Smooth muscle cell (in vitro differentiated cells): ENCODE measurements around the gene MYH6. TPM values are rescaled to one million over a fixed set of nuclear protein-coding genes. Genes with fewer than 3 reads are reported as not detected.

ENCODE experiments used
- DNase-seq: peaks from one replicate; lab custom pipeline; 2025; ENCODE audit not compliant: unreplicated experiment; lab: John Stamatoyannopoulos, UW
- H2AFZ ChIP-seq: fragments of 200-600 bp; sonication (generic); 2 replicates; pipeline ENCODE4 v1.6.0; 2016; ENCODE audit warnings: antibody characterized with exemption, low read depth, mild to moderate bottlenecking
- H3F3A ChIP-seq: fragments of 200-600 bp; sonication (generic); 2 replicates; pipeline ENCODE4 v1.6.0; 2017; ENCODE audit warnings: antibody characterized with exemption, low read depth
- H3K27ac ChIP-seq: fragments of 200-600 bp; sonication (generic); 2 replicates; pipeline ENCODE4 v1.5.1; 2016; ENCODE audit warnings: low read depth, mild to moderate bottlenecking
- H3K27me3 ChIP-seq: fragments of 200-600 bp; sonication (generic); 2 replicates; pipeline ENCODE4 v1.6.1; 2016; ENCODE audit warnings: low read depth, mild to moderate bottlenecking
- H3K36me3 ChIP-seq: fragments of 200-600 bp; sonication (generic); 2 replicates; pipeline ENCODE4 v1.5.1; 2016; ENCODE audit warnings: low read depth
- H3K4me1 ChIP-seq: fragments of 200-600 bp; sonication (generic); 2 replicates; pipeline ENCODE4 v1.5.1; 2016; ENCODE audit warnings: low read depth
- H3K4me2 ChIP-seq: fragments of 200-600 bp; sonication (generic); 2 replicates; pipeline ENCODE4 v1.6.0; 2016; ENCODE audit warnings: mild to moderate bottlenecking
- H3K4me3 ChIP-seq: fragments of 200-600 bp; sonication (generic); 2 replicates; pipeline ENCODE4 v1.5.1; 2016; ENCODE audit warnings: mild to moderate bottlenecking
- H3K79me2 ChIP-seq: fragments of 200-600 bp; sonication (generic); 2 replicates; pipeline ENCODE4 v1.6.0; 2016; ENCODE audit warnings: low read depth, mild to moderate bottlenecking
- H3K9ac ChIP-seq: fragments of 200-600 bp; sonication (generic); 2 replicates; pipeline ENCODE4 v1.6.0; 2016; ENCODE audit warnings: low read depth
- H3K9me3 ChIP-seq: fragments of 200-600 bp; sonication (generic); replicated peaks from 2 replicates; pipeline ENCODE4 v1.5.1; 2016; ENCODE audit warnings: low read depth
- H4K20me1 ChIP-seq: fragments of 200-600 bp; sonication (generic); 2 replicates; pipeline ENCODE4 v1.6.0; 2016; ENCODE audit warnings: low read depth
- CTCF ChIP-seq: fragments of 200-600 bp; sonication (generic); IDR thresholded peaks from 2 replicates; pipeline ENCODE4 v1.5.1; 2017; ENCODE audit warnings: borderline replicate concordance, mild to moderate bottlenecking, antibody characterized with exemption; ENCODE audit not compliant: insufficient read depth, poor library complexity, severe bottlenecking
- WGBS: methylation state at CpG from one replicate; pipeline ENCODE4 v1.1.7; 2016; ENCODE audit warnings: low lambda C conversion rate; 5-methylcytosine and 5-hydroxymethylcytosine counted together
- polyA plus RNA-seq: library from polyadenylated mRNA; unstranded; fragments of >200 nt; fragmentation: Nextera tagmentation; extraction: Ambion mirVana; gene quantifications from 2 replicates; pipeline ENCODE4 v1.2.1, GENCODE V29; 2016
- total RNA-seq: library from RNA; depleted of rRNA; stranded (reverse); fragments of >200 nt; gene quantifications from 2 replicates; pipeline ENCODE4 v1.2.3, GENCODE V29; 2014

Gene MYH6
- total and polyA plus RNA-seq, 2 experiments from 2014 or later, result 0.23 TPM; not detected in 1

- no peak overlapping the region for H3K27ac ChIP-seq
- H3K79me2 ChIP-seq, result no peaks in the 10 kb centered on the region
- no peak for DNase-seq
- H3K4me1 ChIP-seq, result no peaks in the 10 kb centered on the region
- no peaks in the 10 kb centered on the region for H3K36me3 ChIP-seq
- no peaks in the 10 kb centered on the region for H3F3A ChIP-seq
- TF ChIP-seq CTCF, result no peak
- H4K20me1 ChIP-seq, result no peaks in the 10 kb centered on the region
- H2AFZ ChIP-seq, result no peak overlapping the region
- H3K4me3 ChIP-seq, result no peak overlapping the region
- no peaks in the 10 kb centered on the region for H3K27me3 ChIP-seq
- no peak overlapping the region for H3K9ac ChIP-seq
- no peaks in the 10 kb centered on the region for H3K9me3 ChIP-seq
- 94% methylated on average over 2 of the region's 2 CpGs for WGBS
- no peak overlapping the region for H3K4me2 ChIP-seq
These were observed 44.2 kb upstream of the MYH6 start for GRCh38 chr14:23452237-23452636.

DNA sequence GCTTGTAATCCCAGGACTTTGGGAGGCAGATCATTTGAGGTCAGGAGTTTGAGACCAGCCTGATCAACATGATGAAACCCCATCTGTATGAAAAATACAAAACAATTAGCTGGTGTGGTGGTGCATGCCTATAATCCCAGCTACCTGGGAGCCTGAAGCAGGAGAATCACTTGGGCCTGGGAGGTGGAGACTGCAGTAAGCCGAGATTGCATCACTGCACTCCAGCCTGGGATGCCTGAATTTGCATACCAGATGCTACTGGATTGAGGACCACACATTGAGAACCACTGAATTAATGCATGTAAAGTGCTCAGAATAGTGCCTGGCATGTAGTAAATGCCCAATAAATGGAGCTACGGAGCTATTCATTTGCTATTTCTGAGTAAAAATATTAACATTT, 42.3 kb upstream of the MYH6 start:
- Histone ChIP-seq H3K4me1 (no peaks in the 10 kb centered on the region), H2AFZ (no peak overlapping the region), H3K9ac (no peak overlapping the region), H3K4me2 (no peak overlapping the region), H3K9me3 (no peaks in the 10 kb centered on the region), H3K27me3 (no peaks in the 10 kb centered on the region), H3K36me3 (no peaks in the 10 kb centered on the region), H3K4me3 (no peak overlapping the region), H3F3A (no peaks in the 10 kb centered on the region), H4K20me1 (no peaks in the 10 kb centered on the region), H3K79me2 (no peaks in the 10 kb centered on the region), H3K27ac (no peak overlapping the region)
- WGBS, result 58% methylated on average over 2 of the region's 2 CpGs
- DNase-seq, result no peak
- no peak for TF ChIP-seq CTCF

GRCh38 chr14:23449314-23449713, 41.2 kb upstream of the MYH6 start:
- H3F3A ChIP-seq, result no peaks in the 10 kb centered on the region
- no peak for DNase-seq
- H3K4me2 ChIP-seq, result no peak overlapping the region
- H3K4me3 ChIP-seq, result no peak overlapping the region
- H3K27me3 ChIP-seq, result no peaks in the 10 kb centered on the region
- H3K27ac ChIP-seq, result no peak overlapping the region
- TF ChIP-seq CTCF, result no peak
- H2AFZ ChIP-seq, result no peak overlapping the region
- no peak overlapping the region for H3K9ac ChIP-seq
- H3K4me1 ChIP-seq, result no peaks in the 10 kb centered on the region
- no peaks in the 10 kb centered on the region for H4K20me1 ChIP-seq
- whole genome bisulfite sequencing, result 72% methylated on average over 1 of the region's 1 CpG
- no peaks in the 10 kb centered on the region for H3K9me3 ChIP-seq
- no peaks in the 10 kb centered on the region for H3K36me3 ChIP-seq
- H3K79me2 ChIP-seq, result no peaks in the 10 kb centered on the region

GRCh38 chr14:23447361-23448350, 39.6 kb upstream of the MYH6 start:
- Histone ChIP-seq H3K27ac (no peak overlapping the region), H3F3A (no peaks in the 10 kb centered on the region), H2AFZ (peak overlapping the region; percentile 72), H3K79me2 (no peaks in the 10 kb centered on the region), H3K4me2 (no peak overlapping the region), H3K36me3 (no peaks in the 10 kb centered on the region), H3K4me1 (peaks cover 13% of the 10 kb centered on the region), H3K9me3 (no peaks in the 10 kb centered on the region), H3K9ac (no peak overlapping the region), H3K4me3 (no peak overlapping the region), H3K27me3 (no peaks in the 10 kb centered on the region), H4K20me1 (no peaks in the 10 kb centered on the region)
- 82% methylated on average over 7 of the region's 7 CpGs for WGBS
- TF ChIP-seq CTCF, result no peak
- no peak for DNase-seq
